KMS-11 (cell line): ENCODE results near the gene SND1.

Experiments
- H2AFZ ChIP-seq: fragments of 200-600 bp; sonication (generic); 2 replicates; pipeline ENCODE4 v1.6.1; 2016; ENCODE audit warnings: antibody characterized with exemption, mixed run types, low read depth
- H3K27ac ChIP-seq: fragments of 200-600 bp; sonication (generic); 2 replicates; pipeline ENCODE4 v1.6.1; 2016; ENCODE audit warnings: mild to moderate bottlenecking, mixed run types
- H3K27me3 ChIP-seq: fragments of 200-600 bp; sonication (generic); 2 replicates; pipeline ENCODE4 v1.6.1; 2017; ENCODE audit warnings: mild to moderate bottlenecking, low read depth, mixed run types, moderate library complexity; ENCODE audit not compliant: insufficient read depth
- H3K36me3 ChIP-seq: fragments of 200-600 bp; sonication (generic); 2 replicates; pipeline ENCODE4 v1.6.1; 2017; ENCODE audit warnings: mild to moderate bottlenecking, mixed run types; ENCODE audit not compliant: insufficient read depth
- H3K4me1 ChIP-seq: fragments of 200-600 bp; sonication (generic); 2 replicates; pipeline ENCODE4 v1.6.1; 2016; ENCODE audit warnings: mild to moderate bottlenecking, low read depth, mixed run types; ENCODE audit not compliant: poor library complexity, severe bottlenecking
- H3K4me2 ChIP-seq: fragments of 200-600 bp; sonication (generic); 2 replicates; pipeline ENCODE4 v1.7.0; 2016; ENCODE audit warnings: mild to moderate bottlenecking, mixed run types
- H3K4me3 ChIP-seq: fragments of 200-600 bp; sonication (generic); IDR thresholded peaks from 2 replicates; pipeline ENCODE4 v1.6.1; 2017; ENCODE audit warnings: low read depth, low read length, mixed read lengths; ENCODE audit not compliant: insufficient read depth
- H3K79me2 ChIP-seq: fragments of 200-600 bp; sonication (generic); 2 replicates; pipeline ENCODE4 v1.6.1; 2016; ENCODE audit warnings: low read depth, mixed run types; ENCODE audit not compliant: insufficient read depth
- H3K9ac ChIP-seq: fragments of 200-600 bp; sonication (generic); 2 replicates; pipeline ENCODE4 v1.6.1; 2016; ENCODE audit warnings: mild to moderate bottlenecking, mixed run types
- H4K20me1 ChIP-seq: fragments of 200-600 bp; sonication (generic); 2 replicates; pipeline ENCODE4 v1.6.1; 2016; ENCODE audit warnings: mild to moderate bottlenecking, mixed run types; ENCODE audit not compliant: insufficient read depth
- TF ChIP-seq, protein P1 (sequence below): fragments of 200-600 bp; sonication (generic); conservative IDR thresholded peaks from 2 replicates; pipeline ENCODE4 v1.6.1; 2017; ENCODE audit warnings: low read depth, mild to moderate bottlenecking, antibody characterized with exemption, low read length, moderate library complexity, mixed read lengths

SND1 gene

DNA sequence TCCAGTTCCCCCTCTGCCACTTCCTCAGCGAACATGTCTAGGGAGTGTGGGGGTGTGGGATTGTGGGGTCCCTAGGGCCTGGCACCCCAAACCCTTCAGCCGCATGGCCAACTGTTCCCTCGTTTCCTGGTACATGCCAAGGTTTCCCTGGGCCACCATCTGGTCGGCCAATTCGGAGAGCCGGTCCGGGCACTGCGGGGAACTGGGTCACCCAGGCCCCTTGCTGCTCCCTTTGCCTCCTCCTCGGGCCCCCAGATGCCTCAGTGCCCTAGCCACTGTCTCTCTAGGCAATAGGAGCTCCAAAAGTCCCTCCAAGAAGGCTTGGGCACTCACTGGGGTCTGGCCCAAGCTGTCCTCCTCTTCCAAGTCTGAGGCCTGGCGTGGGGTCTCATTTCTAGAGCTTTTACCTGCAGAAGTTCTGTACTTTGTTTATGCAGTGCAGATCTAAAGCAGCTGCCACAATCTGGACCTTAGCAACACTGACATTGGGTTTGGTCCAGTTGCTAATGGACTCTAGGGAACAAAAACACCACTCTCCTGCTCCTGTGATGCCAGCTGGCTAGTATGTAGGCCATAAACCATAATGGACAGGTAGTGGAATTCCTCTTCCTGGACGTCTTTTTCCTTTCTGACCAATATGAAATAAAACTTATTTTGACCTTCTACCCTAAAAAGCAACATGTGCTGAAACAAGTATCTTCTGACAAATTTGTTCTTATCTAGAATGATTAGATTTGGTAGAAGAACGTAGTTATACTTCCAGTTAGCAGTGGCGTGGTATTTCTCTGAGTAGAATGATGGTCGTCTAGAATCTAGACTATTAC is 206.3 kb downstream of the SND1 start:
- Histone ChIP-seq H3K9ac (no peak overlapping the region), H3K36me3 (no peaks in the 10 kb centered on the region), H3K4me1 (peaks cover 61% of the 10 kb centered on the region), H2AFZ (no peak overlapping the region), H3K27me3 (no peaks in the 10 kb centered on the region), H4K20me1 (peaks cover 15% of the 10 kb centered on the region; the same call in 1 of the 2 replicates), H3K4me3 (no peak overlapping the region), H3K4me2 (peak overlapping the region; percentile 44; the same call in 1 of the 2 replicates), H3K79me2 (peaks cover 4% of the 10 kb centered on the region; the same call in 1 of the 2 replicates), H3K27ac (no peak overlapping the region)
- TF ChIP-seq, protein P1, sequence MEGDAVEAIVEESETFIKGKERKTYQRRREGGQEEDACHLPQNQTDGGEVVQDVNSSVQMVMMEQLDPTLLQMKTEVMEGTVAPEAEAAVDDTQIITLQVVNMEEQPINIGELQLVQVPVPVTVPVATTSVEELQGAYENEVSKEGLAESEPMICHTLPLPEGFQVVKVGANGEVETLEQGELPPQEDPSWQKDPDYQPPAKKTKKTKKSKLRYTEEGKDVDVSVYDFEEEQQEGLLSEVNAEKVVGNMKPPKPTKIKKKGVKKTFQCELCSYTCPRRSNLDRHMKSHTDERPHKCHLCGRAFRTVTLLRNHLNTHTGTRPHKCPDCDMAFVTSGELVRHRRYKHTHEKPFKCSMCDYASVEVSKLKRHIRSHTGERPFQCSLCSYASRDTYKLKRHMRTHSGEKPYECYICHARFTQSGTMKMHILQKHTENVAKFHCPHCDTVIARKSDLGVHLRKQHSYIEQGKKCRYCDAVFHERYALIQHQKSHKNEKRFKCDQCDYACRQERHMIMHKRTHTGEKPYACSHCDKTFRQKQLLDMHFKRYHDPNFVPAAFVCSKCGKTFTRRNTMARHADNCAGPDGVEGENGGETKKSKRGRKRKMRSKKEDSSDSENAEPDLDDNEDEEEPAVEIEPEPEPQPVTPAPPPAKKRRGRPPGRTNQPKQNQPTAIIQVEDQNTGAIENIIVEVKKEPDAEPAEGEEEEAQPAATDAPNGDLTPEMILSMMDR: no peak

DNA sequence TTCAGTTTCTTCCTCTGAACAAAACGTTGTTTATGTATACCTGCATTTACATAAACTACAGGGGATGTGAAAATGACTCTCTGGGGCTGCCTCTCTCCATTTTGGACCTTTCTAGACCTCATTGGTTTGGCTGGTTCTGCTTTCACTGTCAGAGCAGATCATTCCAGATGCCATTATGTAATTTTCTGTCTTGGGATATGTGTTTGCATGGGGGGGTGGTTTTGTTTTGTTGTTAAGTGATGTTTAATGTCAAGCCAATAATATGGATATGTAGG is 206.9 kb downstream of the SND1 start:
- Histone ChIP-seq H3K9ac (no peak overlapping the region), H3K27ac (no peak overlapping the region), H3K27me3 (no peaks in the 10 kb centered on the region), H2AFZ (no peak overlapping the region), H3K4me3 (no peak overlapping the region), H4K20me1 (peaks cover 15% of the 10 kb centered on the region; the same call in 1 of the 2 replicates), H3K4me1 (peaks cover 61% of the 10 kb centered on the region), H3K36me3 (no peaks in the 10 kb centered on the region), H3K79me2 (peaks cover 4% of the 10 kb centered on the region; the same call in 1 of the 2 replicates), H3K4me2 (peak overlapping the region; percentile 37; the same call in 1 of the 2 replicates)
- TF ChIP-seq, protein P1: no peak

DNA sequence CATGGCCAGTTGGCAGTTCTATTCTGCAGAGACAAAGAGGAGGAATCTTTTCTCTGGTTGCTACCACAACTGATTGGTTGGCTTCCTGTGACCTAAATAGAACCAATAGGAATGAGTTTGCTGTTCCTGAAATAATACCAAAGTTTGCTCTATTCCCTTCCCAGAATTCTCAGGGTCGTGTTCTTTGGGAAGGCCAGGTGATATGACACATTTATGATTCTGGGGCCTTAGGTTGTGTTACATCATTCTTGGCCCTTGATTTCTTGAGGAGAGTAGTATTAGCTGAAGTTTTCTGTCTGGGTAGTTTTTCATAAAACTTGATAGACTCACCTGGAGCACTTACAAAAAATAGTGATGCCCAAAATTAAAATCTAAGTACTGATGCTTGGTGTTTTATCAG is 207.3 kb downstream of the SND1 start:
- Histone ChIP-seq H3K27ac (no peak overlapping the region; the same call in 1 of the 2 replicates), H3K27me3 (no peaks in the 10 kb centered on the region), H4K20me1 (peaks cover 15% of the 10 kb centered on the region; the same call in 1 of the 2 replicates), H3K4me1 (peaks cover 62% of the 10 kb centered on the region), H2AFZ (no peak overlapping the region), H3K36me3 (no peaks in the 10 kb centered on the region), H3K79me2 (peaks cover 4% of the 10 kb centered on the region; the same call in 1 of the 2 replicates), H3K4me2 (peak overlapping the region; percentile 37), H3K4me3 (no peak overlapping the region), H3K9ac (no peak overlapping the region)
- TF ChIP-seq, protein P1: no peak

DNA sequence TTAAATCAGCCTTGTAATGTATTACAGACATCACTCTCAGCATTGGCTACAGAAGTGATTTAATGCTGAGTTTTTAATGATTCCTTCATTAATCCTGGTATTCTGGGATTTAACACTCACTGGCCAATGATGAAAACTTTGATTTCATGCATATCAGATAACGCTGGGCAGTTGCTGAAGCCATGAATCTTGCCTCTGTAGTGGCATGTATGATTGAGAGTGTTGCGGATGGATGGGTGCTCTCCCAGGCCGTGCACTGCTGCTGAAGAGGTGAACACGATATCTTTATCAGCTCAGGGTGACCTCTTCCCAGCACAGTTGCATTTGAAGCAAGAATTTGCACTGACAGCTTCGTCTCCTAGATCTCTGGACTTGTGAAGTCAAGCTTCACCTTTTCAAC is 210.5 kb downstream of the SND1 start:
- H3K4me1 ChIP-seq: peaks cover 51% of the 10 kb centered on the region
- peaks cover 14% of the 10 kb centered on the region; the same call in 1 of the 2 replicates for H3K79me2 ChIP-seq
- no peaks in the 10 kb centered on the region for H3K36me3 ChIP-seq
- peaks cover 15% of the 10 kb centered on the region; the same call in 1 of the 2 replicates for H4K20me1 ChIP-seq
- H3K27ac ChIP-seq: no peak overlapping the region
- H3K4me2 ChIP-seq: no peak overlapping the region
- H3K27me3 ChIP-seq: no peaks in the 10 kb centered on the region
- TF ChIP-seq, protein P1: no peak
- H3K9ac ChIP-seq: no peak overlapping the region
- H3K4me3 ChIP-seq: no peak overlapping the region
- H2AFZ ChIP-seq: no peak overlapping the region
